ENCODE results near the gene IL4R. TPM values are rescaled to one million over a fixed set of nuclear protein-coding genes. Genes with fewer than 3 reads are reported as not detected.
A peak's percentile ranks its signal among the peaks of the same experiment; 100 is the strongest.

The IL4R gene
- total and polyA plus RNA-seq, 2 of the 13 experiments (the other 11 are each of a cell fraction or from before 2014, with no cell fraction given) = 15.9 to 49.6 TPM

GRCh38 chr16:27408012-27408601 is 94.3 kb downstream of the IL4R start (continued):
- no peak for TF ChIP-seq PCBP1 (IDR thresholded peaks at IDR 0.05; ENCODE audit: borderline replicate concordance, low read depth, low read length)
- TF ChIP-seq POLR2AphosphoS2 (IDR thresholded peaks at IDR 0.05; ENCODE audit: low read depth, low read length) = no peak
- TF ChIP-seq ZNF691 (CRISPR knock-in tag; IDR thresholded peaks at IDR 0.05; ENCODE audit: borderline replicate concordance, low read depth) = 0 out of 2 replicates have a peak, but pooled peaks have one; percentile 29
- peak; percentile 64; the same call in 1 of the 2 replicates for TF ChIP-seq ZSCAN9 (CRISPR knock-in tag; IDR thresholded peaks at IDR 0.05; ENCODE audit: borderline replicate concordance)
- no peak for TF ChIP-seq FLYWCH1 (CRISPR knock-in tag; IDR thresholded peaks at IDR 0.05)
- 0 out of 2 replicates have a peak, but pooled peaks have one; percentile 52 for TF ChIP-seq ZSCAN25 (CRISPR knock-in tag; IDR thresholded peaks at IDR 0.05)
- TF ChIP-seq ZNF607 (CRISPR knock-in tag; IDR thresholded peaks at IDR 0.05; ENCODE audit: borderline replicate concordance) = 0 out of 2 replicates have a peak, but pooled peaks have one; percentile 41
- TF ChIP-seq BCL6 (CRISPR knock-in tag; IDR thresholded peaks at IDR 0.05) = no peak
- no peak for TF ChIP-seq HNRNPL (IDR thresholded peaks at IDR 0.05; ENCODE audit: low read depth, low read length)
- TF ChIP-seq DRAP1 (CRISPR knock-in tag; IDR thresholded peaks at IDR 0.05) = no peak
- TF ChIP-seq MIER2 (CRISPR knock-in tag; IDR thresholded peaks at IDR 0.05) = 0 out of 2 replicates have a peak, but pooled peaks have one; percentile 60
- TF ChIP-seq RARA (CRISPR knock-in tag; IDR thresholded peaks at IDR 0.05) = peak; percentile 36; the same call in 1 of the 2 replicates
- 0 out of 2 replicates have a peak, but pooled peaks have one; percentile 12 for TF ChIP-seq BHLHE40 (IDR thresholded peaks at IDR 0.05; ENCODE audit: low read length)
- no peak for TF ChIP-seq ZNF816 (CRISPR knock-in tag; IDR thresholded peaks at IDR 0.05; ENCODE audit: borderline replicate concordance)
- TF ChIP-seq RFXANK (CRISPR knock-in tag; IDR thresholded peaks at IDR 0.05) = no peak
- TF ChIP-seq REL (CRISPR knock-in tag; conservative IDR thresholded peaks at IDR 0.05) = no peak
- no peak for TF ChIP-seq KAT7 (CRISPR knock-in tag; IDR thresholded peaks at IDR 0.05; ENCODE audit: borderline replicate concordance)
- TF ChIP-seq NR1H2 (CRISPR knock-in tag; IDR thresholded peaks at IDR 0.05; ENCODE audit: borderline replicate concordance, low read depth) = no peak
- TF ChIP-seq SP2 (CRISPR knock-in tag; IDR thresholded peaks at IDR 0.05) = no peak
- TF ChIP-seq PAXIP1 (CRISPR knock-in tag; conservative IDR thresholded peaks at IDR 0.05) = peak; percentile 43; the same call in 1 of the 2 replicates
- TF ChIP-seq ARNT2 (CRISPR knock-in tag; IDR thresholded peaks at IDR 0.05; ENCODE audit: low read depth) = no peak
- no peak for TF ChIP-seq ZNF430 (CRISPR knock-in tag; IDR thresholded peaks at IDR 0.05)

All from HepG2 (cell line).